ENCODE results near the gene EMP3. TPM values are rescaled to one million over a fixed set of nuclear protein-coding genes. Genes with fewer than 3 reads are reported as not detected.
A peak's percentile ranks its signal among the peaks of the same experiment; 100 is the strongest.
"Not testable (repeated sequence)": the region's sequence is repeated elsewhere in the genome, so short reads cannot be mapped to it uniquely, and the experiment has no call there.

Gene EMP3
- total and polyA plus RNA-seq, 2 experiments from 2014 or later = 68.4 to 381 TPM

DNA sequence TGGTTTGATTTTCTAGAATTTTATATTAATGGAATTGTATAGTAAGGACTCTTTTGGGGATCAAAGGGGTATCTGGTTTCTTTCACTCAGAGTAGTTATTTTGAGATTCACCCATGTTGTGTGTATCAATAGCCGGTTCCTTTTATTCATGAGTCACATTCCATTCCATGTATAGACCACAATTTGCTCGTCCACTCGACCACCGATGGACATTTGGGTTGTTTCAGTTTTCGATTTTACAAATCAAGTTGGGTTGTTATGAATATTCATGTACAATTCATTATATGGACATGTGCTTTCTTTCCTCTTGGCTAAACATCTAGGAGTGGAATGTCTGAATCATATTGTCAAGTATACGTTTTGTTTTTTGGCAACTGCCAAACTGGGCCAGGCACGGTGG lies 9.6 kb upstream of the EMP3 start:
- H3K9me2 ChIP-seq (replicated peaks; ENCODE audit: insufficient read depth) = no peaks in the 10 kb centered on the region
- 90% methylated on average over 7 of the region's 7 CpGs for WGBS (ENCODE audit: low lambda C conversion rate, missing lambda C conversion rate)

DNA sequence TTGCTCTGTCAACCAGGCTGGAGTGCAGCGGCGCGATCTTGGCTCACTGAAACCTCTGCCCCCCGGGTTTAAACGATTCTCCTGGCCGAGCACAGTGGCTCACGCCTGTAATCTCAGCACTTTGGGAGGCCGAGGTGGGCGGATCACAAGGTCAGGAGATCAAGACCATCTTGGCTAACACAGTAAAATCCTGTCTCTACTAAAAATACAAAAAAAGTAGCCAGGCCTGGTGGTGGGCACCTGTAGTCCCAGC lies 7.7 kb upstream of the EMP3 start:
- H3K4me3 ChIP-seq; H3K36me3 ChIP-seq (replicated peaks; ENCODE audit: insufficient read depth, low read depth); H3K9me2 ChIP-seq (replicated peaks; ENCODE audit: insufficient read depth); DNase-seq (ENCODE audit: low spot score); H3K9me3 ChIP-seq (ENCODE audit: low read depth); H2AFZ ChIP-seq; H3K79me2 ChIP-seq; H4K20me1 ChIP-seq (ENCODE audit: insufficient read depth, poor library complexity, severe bottlenecking); H3K4me2 ChIP-seq; H3K27me3 ChIP-seq: not testable (repeated sequence)
- 56% methylated on average over 9 of the region's 9 CpGs for WGBS (ENCODE audit: low lambda C conversion rate, missing lambda C conversion rate)
- peaks cover 19% of the 10 kb centered on the region for H3K4me1 ChIP-seq (ENCODE audit: insufficient read depth)
- H3K27ac ChIP-seq = peak overlapping the region; percentile 33

More for the DNA sequence above, 9.6 kb upstream of the EMP3 start:
- H3K27ac ChIP-seq = no peak overlapping the region
- no peak overlapping the region for H3K4me2 ChIP-seq
- TF ChIP-seq EZH2phosphoT487 (IDR thresholded peaks at IDR 0.05; ENCODE audit: low read depth, severe bottlenecking, unreplicated experiment) (no peak), EZH2 (IDR thresholded peaks at IDR 0.05; ENCODE audit: borderline replicate concordance) (no peak)
- TF ChIP-seq, protein P1, sequence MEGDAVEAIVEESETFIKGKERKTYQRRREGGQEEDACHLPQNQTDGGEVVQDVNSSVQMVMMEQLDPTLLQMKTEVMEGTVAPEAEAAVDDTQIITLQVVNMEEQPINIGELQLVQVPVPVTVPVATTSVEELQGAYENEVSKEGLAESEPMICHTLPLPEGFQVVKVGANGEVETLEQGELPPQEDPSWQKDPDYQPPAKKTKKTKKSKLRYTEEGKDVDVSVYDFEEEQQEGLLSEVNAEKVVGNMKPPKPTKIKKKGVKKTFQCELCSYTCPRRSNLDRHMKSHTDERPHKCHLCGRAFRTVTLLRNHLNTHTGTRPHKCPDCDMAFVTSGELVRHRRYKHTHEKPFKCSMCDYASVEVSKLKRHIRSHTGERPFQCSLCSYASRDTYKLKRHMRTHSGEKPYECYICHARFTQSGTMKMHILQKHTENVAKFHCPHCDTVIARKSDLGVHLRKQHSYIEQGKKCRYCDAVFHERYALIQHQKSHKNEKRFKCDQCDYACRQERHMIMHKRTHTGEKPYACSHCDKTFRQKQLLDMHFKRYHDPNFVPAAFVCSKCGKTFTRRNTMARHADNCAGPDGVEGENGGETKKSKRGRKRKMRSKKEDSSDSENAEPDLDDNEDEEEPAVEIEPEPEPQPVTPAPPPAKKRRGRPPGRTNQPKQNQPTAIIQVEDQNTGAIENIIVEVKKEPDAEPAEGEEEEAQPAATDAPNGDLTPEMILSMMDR (IDR thresholded peaks at IDR 0.05; ENCODE audit: poor library complexity) = no peak
- no peak overlapping the region for H2AFZ ChIP-seq
- no peak overlapping the region for H3K4me3 ChIP-seq
- no peaks in the 10 kb centered on the region for H3K27me3 ChIP-seq
- H3K4me1 ChIP-seq (ENCODE audit: insufficient read depth) = peaks cover 13% of the 10 kb centered on the region
- H3K36me3 ChIP-seq (replicated peaks; ENCODE audit: insufficient read depth, low read depth) = no peaks in the 10 kb centered on the region
- no peaks in the 10 kb centered on the region for H4K20me1 ChIP-seq (ENCODE audit: insufficient read depth, poor library complexity, severe bottlenecking)
- no peak for DNase-seq (ENCODE audit: low spot score)
- H3K79me2 ChIP-seq = no peaks in the 10 kb centered on the region
- H3K9me3 ChIP-seq (ENCODE audit: low read depth) = no peaks in the 10 kb centered on the region

DNA sequence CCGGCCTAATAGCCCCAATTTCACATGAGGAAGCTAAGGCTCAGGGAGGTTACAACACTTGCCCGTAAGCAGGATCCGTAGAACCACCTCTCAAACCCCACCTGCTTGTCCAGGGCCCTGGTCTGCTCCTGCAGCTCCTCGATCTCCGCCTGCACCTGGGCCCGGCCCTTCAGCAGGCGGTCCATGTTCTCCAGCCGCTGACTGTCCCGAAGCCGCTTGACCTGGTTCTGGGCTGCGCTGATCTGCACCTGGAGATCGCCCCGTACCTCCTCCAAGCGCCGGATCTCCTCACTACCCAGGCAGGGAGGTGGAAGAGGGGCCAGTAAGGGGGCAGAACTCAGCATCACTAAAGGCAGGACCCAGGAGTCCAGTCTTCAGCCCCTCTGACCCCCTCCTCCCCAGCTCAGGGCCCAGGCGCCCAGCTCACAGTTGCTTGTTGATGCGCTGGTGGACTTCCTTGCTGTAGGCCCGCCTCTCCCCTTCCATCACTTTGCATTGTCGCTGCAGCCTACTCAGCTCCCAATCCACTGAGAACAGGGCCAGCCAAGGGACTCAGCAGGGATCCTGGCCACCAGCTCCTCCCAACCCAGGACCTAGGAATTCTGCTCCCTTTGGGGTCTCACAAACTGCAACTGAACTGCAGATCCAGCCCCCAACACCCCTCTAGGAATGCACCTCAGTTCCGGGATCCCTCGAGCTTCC lies 6.9 kb upstream of the EMP3 start:
- peaks cover 27% of the 10 kb centered on the region for H3K4me1 ChIP-seq (ENCODE audit: insufficient read depth)
- 94% methylated on average over 21 of the region's 21 CpGs for WGBS (ENCODE audit: low lambda C conversion rate, missing lambda C conversion rate)
- no peaks in the 10 kb centered on the region for H4K20me1 ChIP-seq (ENCODE audit: insufficient read depth, poor library complexity, severe bottlenecking)
- H3K4me2 ChIP-seq = no peak overlapping the region
- no peaks in the 10 kb centered on the region for H3K9me2 ChIP-seq (replicated peaks; ENCODE audit: insufficient read depth)
- no peak overlapping the region for H3K27ac ChIP-seq
- no peak for DNase-seq (ENCODE audit: low spot score)
- peaks cover 4% of the 10 kb centered on the region for H3K79me2 ChIP-seq
- H3K27me3 ChIP-seq = no peaks in the 10 kb centered on the region
- no peaks in the 10 kb centered on the region for H3K36me3 ChIP-seq (replicated peaks; ENCODE audit: insufficient read depth, low read depth)
- H3K9me3 ChIP-seq (ENCODE audit: low read depth) = no peaks in the 10 kb centered on the region
- no peak for TF ChIP-seq EZH2phosphoT487 (IDR thresholded peaks at IDR 0.05; ENCODE audit: low read depth, severe bottlenecking, unreplicated experiment)
- no peak for TF ChIP-seq EZH2 (IDR thresholded peaks at IDR 0.05; ENCODE audit: borderline replicate concordance)
- TF ChIP-seq, protein P1 (IDR thresholded peaks at IDR 0.05; ENCODE audit: poor library complexity) = no peak
- no peak overlapping the region for H2AFZ ChIP-seq
- H3K4me3 ChIP-seq = no peak overlapping the region

DNA sequence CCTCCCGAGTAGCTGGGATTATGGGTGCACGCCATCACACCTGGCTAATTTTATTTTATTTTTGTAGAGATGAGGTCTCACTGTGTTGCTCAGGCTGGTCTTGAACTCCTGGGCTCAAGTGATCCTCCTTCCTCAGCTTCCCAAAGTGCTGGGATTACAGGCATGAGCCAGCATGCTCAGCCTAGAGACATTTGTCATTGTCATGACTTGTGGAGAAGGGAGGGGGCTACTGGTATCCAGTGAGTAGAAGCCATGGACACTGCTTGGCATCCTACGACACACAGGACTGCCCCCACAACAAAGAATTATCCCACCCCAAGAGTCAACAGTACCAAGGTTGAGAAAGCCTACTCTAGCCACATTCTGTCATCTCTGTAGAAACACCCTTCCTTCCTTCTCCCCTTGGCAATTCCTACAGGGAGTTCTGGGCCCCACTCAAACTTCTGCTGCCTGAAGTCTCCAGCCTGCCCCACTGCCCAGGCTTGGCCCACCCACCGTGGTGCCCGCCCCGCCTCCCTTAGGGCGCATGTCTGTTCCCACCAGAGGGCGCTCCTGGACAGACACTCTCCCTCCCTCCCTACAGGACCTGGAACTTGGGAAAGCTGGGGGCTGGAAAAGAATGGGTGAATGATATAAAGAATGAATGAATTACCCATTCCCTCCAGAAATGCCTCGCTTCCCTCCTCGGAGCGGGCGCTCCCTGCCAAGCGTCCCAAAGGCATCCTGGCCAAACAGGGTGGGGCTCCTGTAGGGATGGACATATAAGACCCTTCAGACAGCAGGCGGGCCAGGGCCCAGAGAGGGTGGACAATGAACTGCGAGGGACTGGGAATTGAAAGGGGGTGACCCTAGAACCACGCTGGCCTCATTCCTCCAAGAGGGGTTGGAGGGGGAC lies 5.5 kb upstream of the EMP3 start:
- TF ChIP-seq EZH2 (IDR thresholded peaks at IDR 0.05; ENCODE audit: borderline replicate concordance) (no peak), EZH2phosphoT487 (IDR thresholded peaks at IDR 0.05; ENCODE audit: low read depth, severe bottlenecking, unreplicated experiment) (no peak)
- TF ChIP-seq, protein P1 (IDR thresholded peaks at IDR 0.05; ENCODE audit: poor library complexity) = peak; percentile 75
- Histone ChIP-seq H3K9me3 (ENCODE audit: low read depth) (no peaks in the 10 kb centered on the region), H3K79me2 (peaks cover 4% of the 10 kb centered on the region), H3K9me2 (replicated peaks; ENCODE audit: insufficient read depth) (no peaks in the 10 kb centered on the region), H3K36me3 (replicated peaks; ENCODE audit: insufficient read depth, low read depth) (no peaks in the 10 kb centered on the region), H4K20me1 (ENCODE audit: insufficient read depth, poor library complexity, severe bottlenecking) (no peaks in the 10 kb centered on the region), H2AFZ (no peak overlapping the region), H3K4me2 (peak overlapping the region; percentile 82), H3K27ac (no peak overlapping the region), H3K27me3 (no peaks in the 10 kb centered on the region), H3K4me1 (ENCODE audit: insufficient read depth) (peaks cover 29% of the 10 kb centered on the region), H3K4me3 (no peak overlapping the region)
- DNase-seq (ENCODE audit: low spot score) = peak; percentile 86
- WGBS (ENCODE audit: low lambda C conversion rate, missing lambda C conversion rate) = 59% methylated on average over 16 of the region's 16 CpGs
